HG03064 (cell line): ENCODE measurements around the gene CCDC187.
"Not testable (repeated sequence)": the region's sequence is repeated elsewhere in the genome, so short reads cannot be mapped to it uniquely, and the experiment has no call there.

Experiments used
- ATAC-seq: cut with Tn5 transposase; IDR thresholded peaks from one replicate; pipeline ENCODE4 v1.9.1; 2021; ENCODE audit warnings: low read depth; ENCODE audit not compliant: unreplicated experiment

CCDC187 gene

GRCh38 chr9:136273921-136274785 is 29.7 kb downstream of the CCDC187 start:
- no peak for ATAC-seq

- ATAC-seq: no peak
Observed at GRCh38 chr9:136273244-136273865, 30.5 kb downstream of the CCDC187 start.

GRCh38 chr9:136270173-136270705 is 33.7 kb downstream of the CCDC187 start:
- ATAC-seq: no peak

- ATAC-seq: no peak
Observed at GRCh38 chr9:136268735-136269134, 35.2 kb downstream of the CCDC187 start.

GRCh38 chr9:136268318-136268717 is 35.6 kb downstream of the CCDC187 start:
- no peak for ATAC-seq

- ATAC-seq: peak; percentile 65
Observed at GRCh38 chr9:136267261-136268111, 36.4 kb downstream of the CCDC187 start.

GRCh38 chr9:136266641-136267040 is 37.3 kb downstream of the CCDC187 start:
- not testable (repeated sequence) for ATAC-seq

- ATAC-seq: no peak
Observed at GRCh38 chr9:136265561-136266355, 38.1 kb downstream of the CCDC187 start.

- no peak for ATAC-seq
Observed at GRCh38 chr9:136264441-136265405, 39.2 kb downstream of the CCDC187 start.

GRCh38 chr9:136264031-136264430 is 39.9 kb downstream of the CCDC187 start:
- no peak for ATAC-seq

GRCh38 chr9:136262671-136263178 is 41.2 kb downstream of the CCDC187 start:
- no peak for ATAC-seq

GRCh38 chr9:136261686-136262430 is 42.0 kb downstream of the CCDC187 start:
- ATAC-seq: no peak

- ATAC-seq: no peak
Observed at GRCh38 chr9:136260936-136261472, 42.9 kb downstream of the CCDC187 start.

- no peak for ATAC-seq
Observed at GRCh38 chr9:136260521-136260920, 43.4 kb downstream of the CCDC187 start.

- ATAC-seq: no peak
Observed at GRCh38 chr9:136259836-136260235, 44.1 kb downstream of the CCDC187 start.

GRCh38 chr9:136259517-136259813 is 44.4 kb downstream of the CCDC187 start:
- no peak for ATAC-seq

- no peak for ATAC-seq
Observed at GRCh38 chr9:136258786-136259516, 44.9 kb downstream of the CCDC187 start.
